SU-DHL-6 (cell line): ENCODE data around the gene THSD8.
A peak's percentile ranks its signal among the peaks of the same experiment; 100 is the strongest.

Experiments
- EZH2phosphoT487 ChIP-seq: fragments of 200-600 bp; sonication (generic), shearing (Covaris generic); conservative IDR thresholded peaks from 2 replicates; pipeline ENCODE4 v1.6.1; 2018; ENCODE audit warnings: mild to moderate bottlenecking, antibody characterized with exemption, low read length, moderate library complexity, mixed read lengths
- TF ChIP-seq, protein P1 (sequence below): fragments of 200-600 bp; sonication (generic); IDR thresholded peaks from one replicate; pipeline ENCODE4 v1.5.1; 2017; ENCODE audit warnings: antibody characterized with exemption, mild to moderate bottlenecking, low read length, moderate library complexity; ENCODE audit not compliant: insufficient read depth, poor library complexity, severe bottlenecking

DNA sequence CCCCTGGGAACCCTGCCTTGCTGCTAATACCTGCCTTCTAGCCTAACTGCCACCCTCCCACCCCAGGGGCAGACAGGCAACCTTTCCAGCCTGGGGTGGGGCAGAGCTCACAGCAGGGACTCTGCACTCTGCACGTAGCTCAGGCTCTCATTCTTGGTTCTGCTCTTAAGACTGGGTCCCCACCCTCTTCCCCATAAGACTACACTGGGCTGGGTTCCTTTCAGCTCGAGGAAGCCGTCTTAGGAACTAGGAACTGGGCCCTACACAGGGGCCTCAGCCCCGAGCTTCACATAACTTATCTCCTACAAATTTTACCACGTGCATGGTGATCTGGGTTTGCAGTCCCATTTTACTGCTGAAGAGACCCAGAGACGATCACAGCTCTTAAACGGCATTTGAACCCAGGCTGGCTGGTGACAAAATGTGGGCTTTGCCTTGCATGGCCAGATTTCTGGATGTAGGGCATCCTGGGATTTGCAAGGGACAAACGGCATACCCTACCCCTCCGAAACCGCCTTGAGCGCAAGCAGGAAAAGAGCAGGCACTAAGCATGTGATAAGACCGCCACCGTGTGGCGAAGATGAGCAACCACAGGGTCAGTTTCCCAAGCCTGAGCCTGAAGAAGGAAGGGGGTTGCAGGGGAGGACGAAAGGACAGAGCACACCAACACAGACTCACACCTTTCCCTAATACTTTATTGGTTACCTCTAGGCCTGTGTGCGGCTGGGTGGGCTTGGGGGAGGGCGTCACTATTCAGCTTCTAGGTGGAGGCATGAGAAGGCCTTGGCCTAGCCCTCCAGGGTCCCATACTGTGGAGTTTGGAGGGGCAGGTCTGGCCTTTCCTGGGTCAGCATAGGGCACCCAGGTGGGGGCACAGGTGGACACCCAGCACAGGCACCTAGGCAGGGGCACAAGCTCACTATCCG, 5.5 kb upstream of the THSD8 start:
- TF ChIP-seq, protein P1, sequence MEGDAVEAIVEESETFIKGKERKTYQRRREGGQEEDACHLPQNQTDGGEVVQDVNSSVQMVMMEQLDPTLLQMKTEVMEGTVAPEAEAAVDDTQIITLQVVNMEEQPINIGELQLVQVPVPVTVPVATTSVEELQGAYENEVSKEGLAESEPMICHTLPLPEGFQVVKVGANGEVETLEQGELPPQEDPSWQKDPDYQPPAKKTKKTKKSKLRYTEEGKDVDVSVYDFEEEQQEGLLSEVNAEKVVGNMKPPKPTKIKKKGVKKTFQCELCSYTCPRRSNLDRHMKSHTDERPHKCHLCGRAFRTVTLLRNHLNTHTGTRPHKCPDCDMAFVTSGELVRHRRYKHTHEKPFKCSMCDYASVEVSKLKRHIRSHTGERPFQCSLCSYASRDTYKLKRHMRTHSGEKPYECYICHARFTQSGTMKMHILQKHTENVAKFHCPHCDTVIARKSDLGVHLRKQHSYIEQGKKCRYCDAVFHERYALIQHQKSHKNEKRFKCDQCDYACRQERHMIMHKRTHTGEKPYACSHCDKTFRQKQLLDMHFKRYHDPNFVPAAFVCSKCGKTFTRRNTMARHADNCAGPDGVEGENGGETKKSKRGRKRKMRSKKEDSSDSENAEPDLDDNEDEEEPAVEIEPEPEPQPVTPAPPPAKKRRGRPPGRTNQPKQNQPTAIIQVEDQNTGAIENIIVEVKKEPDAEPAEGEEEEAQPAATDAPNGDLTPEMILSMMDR = peak; percentile 77
- TF ChIP-seq EZH2phosphoT487 = no peak
